SK-N-SH treated with all-trans-retinoic acid at 6 μM for 48 hours (cell line): ENCODE data around the gene DHCR7.

Experiments used
- ATAC-seq: fragments of 200-7000 bp; cut with Tn5 transposase; 3 replicates; pipeline ENCODE4 v1.9.1; 2020; ENCODE audit warnings: mild to moderate bottlenecking, moderate library complexity
- ARNTL ChIP-seq: fragments of 450-650 bp; formaldehyde crosslinking; IDR thresholded peaks from 2 replicates; pipeline ENCODE4 v1.5.0; 2020; ENCODE audit warnings: low read depth, mild to moderate bottlenecking, moderate library complexity, borderline replicate concordance
- BACH2 ChIP-seq: fragments of 250-450 bp; sonication (Bioruptor Pico); IDR thresholded peaks from 2 replicates; pipeline ENCODE4 v1.9.0; 2021; ENCODE audit warnings: mild to moderate bottlenecking, borderline replicate concordance
- CREB5 ChIP-seq: fragments of 250-450 bp; sonication (Bioruptor Pico); IDR thresholded peaks from 2 replicates; pipeline ENCODE4 v1.5.1; 2020; ENCODE audit warnings: low read depth, mild to moderate bottlenecking, moderate library complexity
- CSDC2 ChIP-seq: fragments of 250-450 bp; sonication (Bioruptor Pico); IDR thresholded peaks from 2 replicates; pipeline ENCODE4 v1.5.0; 2020; ENCODE audit warnings: mild to moderate bottlenecking, moderate library complexity
- CSRNP3 ChIP-seq: fragments of 250-450 bp; sonication (Bioruptor Pico); IDR thresholded peaks from 2 replicates; pipeline ENCODE4 v1.5.1; 2021; ENCODE audit warnings: mild to moderate bottlenecking, moderate library complexity
- ESRRG ChIP-seq: fragments of 250-450 bp; sonication (Bioruptor Pico); IDR thresholded peaks from 2 replicates; pipeline ENCODE4 v1.6.1; 2021; ENCODE audit warnings: mild to moderate bottlenecking
- GLIS3 ChIP-seq: fragments of 250-450 bp; sonication (Bioruptor Pico); IDR thresholded peaks from 2 replicates; pipeline ENCODE4 v1.5.0; 2020; ENCODE audit warnings: mild to moderate bottlenecking, moderate library complexity
- ISL1 ChIP-seq: fragments of 250-450 bp; sonication (Bioruptor Pico); IDR thresholded peaks from 2 replicates; pipeline ENCODE4 v2.1.2; 2022; ENCODE audit warnings: mild to moderate bottlenecking, moderate library complexity
- OSR1 ChIP-seq: fragments of 250-450 bp; sonication (Bioruptor Pico); IDR thresholded peaks from 2 replicates; pipeline ENCODE4 v1.8.0; 2022; ENCODE audit warnings: moderate library complexity, mild to moderate bottlenecking, inconsistent platforms
- PATZ1 ChIP-seq: fragments of 250-450 bp; sonication (Bioruptor Pico); IDR thresholded peaks from 2 replicates; pipeline ENCODE4 v1.8.0; 2020; ENCODE audit warnings: mild to moderate bottlenecking, moderate library complexity, borderline replicate concordance
- POU6F1 ChIP-seq: fragments of 250-450 bp; sonication (Bioruptor Pico); IDR thresholded peaks from 2 replicates; pipeline ENCODE4 v1.8.0; 2021; ENCODE audit warnings: low read depth, mild to moderate bottlenecking, moderate library complexity, borderline replicate concordance
- PPARA ChIP-seq: fragments of 250-450 bp; sonication (Bioruptor Pico); IDR thresholded peaks from 2 replicates; pipeline ENCODE4 v1.5.0; 2020; ENCODE audit warnings: mild to moderate bottlenecking, borderline replicate concordance
- RARB ChIP-seq: fragments of 250-450 bp; sonication (Bioruptor Pico); IDR thresholded peaks from 2 replicates; pipeline ENCODE4 v1.8.0; 2021; ENCODE audit warnings: mild to moderate bottlenecking, moderate library complexity
- SNAI2 ChIP-seq: fragments of 250-450 bp; sonication (Bioruptor Pico); IDR thresholded peaks from 2 replicates; pipeline ENCODE4 v1.5.0; 2020; ENCODE audit warnings: mild to moderate bottlenecking, moderate library complexity
- TSHZ2 ChIP-seq: fragments of 250-450 bp; sonication (Bioruptor Pico); IDR thresholded peaks from 2 replicates; pipeline ENCODE4 v1.5.0; 2020; ENCODE audit warnings: mild to moderate bottlenecking, moderate library complexity
- ZFP3 ChIP-seq: fragments of 250-450 bp; sonication (Bioruptor Pico); IDR thresholded peaks from 2 replicates; pipeline ENCODE4 v1.5.0; 2020; ENCODE audit warnings: mild to moderate bottlenecking, moderate library complexity
- ZFP30 ChIP-seq: fragments of 450-650 bp; formaldehyde crosslinking; IDR thresholded peaks from 2 replicates; pipeline ENCODE4 v1.5.0; 2022; ENCODE audit warnings: mild to moderate bottlenecking, moderate library complexity
- ZNF565 ChIP-seq: fragments of 450-650 bp; formaldehyde crosslinking; conservative IDR thresholded peaks from 2 replicates; pipeline ENCODE4 v1.5.0; 2020; ENCODE audit warnings: low read depth, mild to moderate bottlenecking, moderate library complexity
- ZNF70 ChIP-seq: fragments of 450-650 bp; formaldehyde crosslinking; IDR thresholded peaks from 2 replicates; pipeline ENCODE4 v1.5.0; 2020; ENCODE audit warnings: mild to moderate bottlenecking, moderate library complexity
- ZNF8 ChIP-seq: fragments of 450-650 bp; formaldehyde crosslinking; IDR thresholded peaks from 2 replicates; pipeline ENCODE4 v1.5.0; 2020; ENCODE audit warnings: mild to moderate bottlenecking, moderate library complexity

Gene DHCR7

GRCh38 chr11:71459767-71460320, 11.7 kb upstream of the DHCR7 start:
- no peak for TF ChIP-seq ESRRG
- TF ChIP-seq RARB (CRISPR knock-in tag) = no peak
- no peak for TF ChIP-seq ZFP3
- TF ChIP-seq OSR1 (CRISPR knock-in tag) = no peak
- no peak for TF ChIP-seq GLIS3 (CRISPR knock-in tag)
- no peak for TF ChIP-seq CREB5
- TF ChIP-seq POU6F1 (CRISPR knock-in tag) = no peak
- no peak for TF ChIP-seq TSHZ2
- no peak for TF ChIP-seq ZNF70
- TF ChIP-seq ZNF565 (CRISPR knock-in tag) = no peak
- TF ChIP-seq SNAI2 (CRISPR knock-in tag) = no peak
- no peak for TF ChIP-seq CSRNP3 (CRISPR knock-in tag)
- no peak for TF ChIP-seq CSDC2 (CRISPR knock-in tag)
- no peak for TF ChIP-seq ISL1 (CRISPR knock-in tag)
- no peak for ATAC-seq

GRCh38 chr11:71459076-71459766, 11.0 kb upstream of the DHCR7 start:
- no peak for ATAC-seq

More at GRCh38 chr11:71459076-71459766, 11.0 kb upstream of the DHCR7 start:
- TF ChIP-seq PATZ1 (no peak), SNAI2 (CRISPR knock-in tag) (no peak), RARB (CRISPR knock-in tag) (no peak), BACH2 (CRISPR knock-in tag) (no peak), ISL1 (CRISPR knock-in tag) (no peak), GLIS3 (CRISPR knock-in tag) (no peak), ZNF8 (no peak), ZFP30 (CRISPR knock-in tag) (no peak), PPARA (no peak), CREB5 (no peak), ZNF70 (no peak), CSDC2 (CRISPR knock-in tag) (no peak), ARNTL (CRISPR knock-in tag) (no peak)
